Activated CD4-positive, CD25-positive, alpha-beta regulatory T cell treated with anti-CD3 and anti-CD28 coated beads, Interleukin-2, amount 50 U/mL, for 16 hours (primary cell): ENCODE results near the gene EMX2.

Experiments
- DNase-seq: peaks from one replicate; pipeline ENCODE4 v3.0.0-alpha.2; 2020; ENCODE audit warnings: low read depth, low spot score

The EMX2 gene

GRCh38 chr10:117532003-117532385 is 10.6 kb upstream of the EMX2 start:
- DNase-seq, result no peak

GRCh38 chr10:117532451-117533107 is 10.0 kb upstream of the EMX2 start:
- no peak for DNase-seq

GRCh38 chr10:117533507-117534281 is 8.9 kb upstream of the EMX2 start:
- DNase-seq, result no peak

- no peak for DNase-seq
Measured at GRCh38 chr10:117534321-117535297, 7.9 kb upstream of the EMX2 start.

- DNase-seq, result no peak
Measured at GRCh38 chr10:117535298-117536071, 7.1 kb upstream of the EMX2 start.

GRCh38 chr10:117536072-117536865 is 6.3 kb upstream of the EMX2 start:
- no peak for DNase-seq

- no peak for DNase-seq
Measured at GRCh38 chr10:117536866-117537435, 5.6 kb upstream of the EMX2 start.

GRCh38 chr10:117537436-117537903 is 5.1 kb upstream of the EMX2 start:
- DNase-seq, result no peak

- DNase-seq, result no peak
Measured at GRCh38 chr10:117537904-117538524, 4.5 kb upstream of the EMX2 start.

GRCh38 chr10:117539361-117539773 is 3.2 kb upstream of the EMX2 start:
- no peak for DNase-seq

GRCh38 chr10:117539903-117540639 is 2.5 kb upstream of the EMX2 start:
- DNase-seq, result no peak

GRCh38 chr10:117540640-117541404 is 1.7 kb upstream of the EMX2 start:
- no peak for DNase-seq

- DNase-seq, result no peak
Measured at GRCh38 chr10:117541405-117541908, 1.1 kb upstream of the EMX2 start.

- no peak for DNase-seq
Measured at GRCh38 chr10:117541909-117542705, 439 bp upstream of the EMX2 start.

GRCh38 chr10:117543225-117544003 is 868 bp downstream of the EMX2 start:
- no peak for DNase-seq

- no peak for DNase-seq
Measured at GRCh38 chr10:117544004-117544701, 1.6 kb downstream of the EMX2 start.
